ENCODE results near the gene LRIF1. TPM values are rescaled to one million over a fixed set of nuclear protein-coding genes. Genes with fewer than 3 reads are reported as not detected.
A peak's percentile ranks its signal among the peaks of the same experiment; 100 is the strongest.
"Not testable (repeated sequence)": the region's sequence is repeated elsewhere in the genome, so short reads cannot be mapped to it uniquely, and the experiment has no call there.

LRIF1 gene, protein sequence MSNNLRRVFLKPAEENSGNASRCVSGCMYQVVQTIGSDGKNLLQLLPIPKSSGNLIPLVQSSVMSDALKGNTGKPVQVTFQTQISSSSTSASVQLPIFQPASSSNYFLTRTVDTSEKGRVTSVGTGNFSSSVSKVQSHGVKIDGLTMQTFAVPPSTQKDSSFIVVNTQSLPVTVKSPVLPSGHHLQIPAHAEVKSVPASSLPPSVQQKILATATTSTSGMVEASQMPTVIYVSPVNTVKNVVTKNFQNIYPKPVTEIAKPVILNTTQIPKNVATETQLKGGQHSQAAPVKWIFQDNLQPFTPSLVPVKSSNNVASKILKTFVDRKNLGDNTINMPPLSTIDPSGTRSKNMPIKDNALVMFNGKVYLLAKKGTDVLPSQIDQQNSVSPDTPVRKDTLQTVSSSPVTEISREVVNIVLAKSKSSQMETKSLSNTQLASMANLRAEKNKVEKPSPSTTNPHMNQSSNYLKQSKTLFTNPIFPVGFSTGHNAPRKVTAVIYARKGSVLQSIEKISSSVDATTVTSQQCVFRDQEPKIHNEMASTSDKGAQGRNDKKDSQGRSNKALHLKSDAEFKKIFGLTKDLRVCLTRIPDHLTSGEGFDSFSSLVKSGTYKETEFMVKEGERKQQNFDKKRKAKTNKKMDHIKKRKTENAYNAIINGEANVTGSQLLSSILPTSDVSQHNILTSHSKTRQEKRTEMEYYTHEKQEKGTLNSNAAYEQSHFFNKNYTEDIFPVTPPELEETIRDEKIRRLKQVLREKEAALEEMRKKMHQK
- 27.3 and 29.7 TPM in 2 replicates for total RNA-seq (2014; rRNA removed; shearing (Covaris generic))
- 20.5 and 25.2 TPM in 2 replicates for polyA plus RNA-seq (2015; cell fraction: cytosol; rRNA removed)
- polyA plus RNA-seq (2015; cell fraction: nucleus; rRNA removed), result 18.1 and 22.7 TPM in 2 replicates

DNA sequence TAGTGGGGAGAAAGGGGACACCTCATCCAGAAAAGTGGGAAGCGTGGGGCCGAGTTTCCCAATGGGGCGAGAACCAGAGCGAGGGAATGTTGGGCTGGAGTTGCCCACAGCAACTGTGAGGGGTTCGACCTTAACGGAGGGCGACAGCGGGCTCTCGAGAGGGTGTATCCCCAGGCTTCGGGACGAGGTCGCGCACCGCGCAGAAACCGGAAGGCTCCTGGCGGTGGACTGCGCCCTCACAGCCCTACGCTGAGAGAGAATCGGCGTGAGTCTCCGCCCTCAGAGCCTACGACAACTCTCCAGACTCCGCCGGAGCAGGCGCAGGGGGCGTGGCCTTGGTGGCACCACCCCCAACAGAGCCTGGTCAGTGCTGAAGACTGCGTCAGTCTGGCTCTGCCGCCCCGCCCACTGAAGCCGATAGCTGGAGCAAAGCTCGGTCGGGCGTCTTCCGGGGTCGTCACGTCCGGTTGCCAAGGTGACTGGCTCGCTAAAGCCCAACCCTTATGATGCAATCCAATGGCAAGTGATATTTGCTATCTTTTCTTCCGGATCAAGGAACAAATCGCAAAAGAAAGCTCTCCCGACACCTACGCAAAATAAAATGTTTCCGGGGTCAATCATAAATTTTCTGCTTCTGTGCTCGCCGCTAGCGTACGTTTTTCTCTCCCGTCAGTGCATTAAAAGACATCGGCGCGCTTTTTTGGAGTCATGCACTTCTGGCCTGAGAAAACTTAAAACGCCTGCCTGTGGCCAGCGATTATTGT is at the start of gene LRIF1:
LRIF1 (minus strand) TSS at position 232 of the 764 bp plus-strand sequence. CDS start 234 bp downstream, outside the sequence.
- in situ Hi-C loops (cut with HindIII; ENCODE audit: low pct_unique_long_range_greater_than_20kb, low sequenced_read_pairs), result no loop called here
- DNase-seq (ENCODE audit: low read depth, low spot score), result peak; percentile 99

- no peak for DNase-seq (ENCODE audit: low read depth, low spot score)
- in situ Hi-C loops (cut with HindIII; ENCODE audit: low pct_unique_long_range_greater_than_20kb, low sequenced_read_pairs), result no loop called here
Observed at GRCh38 chr1:111008031-111008430, 44.3 kb upstream of the LRIF1 start.

- no peak for DNase-seq (ENCODE audit: low read depth, low spot score)
- in situ Hi-C loops (cut with HindIII; ENCODE audit: low pct_unique_long_range_greater_than_20kb, low sequenced_read_pairs), result no loop called here
Observed at GRCh38 chr1:111006556-111006955, 42.8 kb upstream of the LRIF1 start.

DNA sequence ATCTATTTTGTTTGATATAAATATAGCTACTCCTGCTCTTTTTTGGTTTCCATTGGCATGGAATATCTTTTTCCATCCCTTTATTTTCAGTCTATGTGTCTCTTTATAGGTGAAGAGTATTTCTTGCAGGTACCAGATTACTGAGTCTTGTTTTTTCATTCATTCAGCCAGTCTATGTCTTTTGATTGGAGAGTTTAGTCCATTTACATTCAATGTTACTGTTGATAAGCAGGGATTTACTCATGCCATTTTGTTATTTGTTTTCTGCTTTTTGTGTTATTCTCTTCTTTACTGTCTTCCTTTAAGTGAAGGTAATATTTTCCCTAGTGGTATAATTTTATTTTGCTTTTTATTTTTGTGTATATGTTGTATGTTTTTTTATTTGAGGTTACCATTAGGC is 35.9 kb upstream of the LRIF1 start:
- in situ Hi-C loops (cut with HindIII; ENCODE audit: low pct_unique_long_range_greater_than_20kb, low sequenced_read_pairs); DNase-seq (ENCODE audit: low read depth, low spot score): not testable (repeated sequence)

DNA sequence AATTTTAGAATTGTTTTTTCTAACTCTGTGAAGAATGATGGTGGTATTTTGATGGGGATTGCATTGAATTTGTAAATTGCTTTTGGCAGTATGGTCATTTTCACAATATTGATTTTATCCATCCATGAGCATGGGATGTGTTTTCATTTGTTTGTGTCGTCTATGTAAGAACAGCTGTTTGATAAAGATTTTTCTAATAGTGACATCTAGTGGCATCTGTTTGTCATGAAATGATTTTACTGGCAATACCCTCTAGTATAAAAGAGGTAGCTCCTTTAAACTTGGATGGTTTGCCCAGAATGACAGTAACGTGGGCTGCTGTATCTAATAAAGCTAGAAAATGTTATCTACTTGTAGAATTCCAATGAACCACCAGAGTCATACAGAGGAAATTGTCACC is 28.6 kb upstream of the LRIF1 start:
- in situ Hi-C loops (cut with HindIII; ENCODE audit: low pct_unique_long_range_greater_than_20kb, low sequenced_read_pairs), result not testable (repeated sequence)
- peak; percentile 51 for DNase-seq (ENCODE audit: low read depth, low spot score)

- in situ Hi-C loops (cut with HindIII; ENCODE audit: low pct_unique_long_range_greater_than_20kb, low sequenced_read_pairs); DNase-seq (ENCODE audit: low read depth, low spot score): not testable (repeated sequence)
Observed at GRCh38 chr1:110991295-110991694, 27.6 kb upstream of the LRIF1 start.

- in situ Hi-C loops (cut with HindIII; ENCODE audit: low pct_unique_long_range_greater_than_20kb, low sequenced_read_pairs), result no loop called here
- DNase-seq (ENCODE audit: low read depth, low spot score), result no peak
Observed at GRCh38 chr1:110990541-110990940, 26.8 kb upstream of the LRIF1 start.

DNA sequence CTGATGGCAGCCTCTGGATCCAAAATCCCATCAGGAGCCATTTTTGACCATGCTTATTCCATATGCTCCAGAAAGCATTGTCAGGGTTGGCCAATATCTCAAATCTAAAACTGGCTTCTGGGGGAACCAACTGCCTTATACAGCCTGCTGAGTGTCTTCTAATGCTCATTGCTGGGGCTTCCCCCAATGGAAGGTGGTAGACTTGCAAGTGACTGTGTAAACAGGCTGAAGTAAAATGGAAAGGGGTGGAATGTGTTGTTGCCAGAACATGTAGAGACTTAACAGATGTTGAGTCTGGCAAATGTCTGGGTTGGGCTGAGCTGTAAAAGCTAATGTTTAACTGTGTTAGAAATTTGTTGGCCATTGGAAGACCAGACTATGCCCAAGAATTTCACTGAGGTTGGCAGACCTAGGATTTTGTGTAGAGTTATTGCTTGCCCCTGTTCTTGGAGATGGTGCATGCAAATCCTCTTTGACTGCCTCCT is 22.7 kb upstream of the LRIF1 start:
- in situ Hi-C loops (cut with HindIII; ENCODE audit: low pct_unique_long_range_greater_than_20kb, low sequenced_read_pairs), result no loop called here
- DNase-seq (ENCODE audit: low read depth, low spot score), result no peak

DNA sequence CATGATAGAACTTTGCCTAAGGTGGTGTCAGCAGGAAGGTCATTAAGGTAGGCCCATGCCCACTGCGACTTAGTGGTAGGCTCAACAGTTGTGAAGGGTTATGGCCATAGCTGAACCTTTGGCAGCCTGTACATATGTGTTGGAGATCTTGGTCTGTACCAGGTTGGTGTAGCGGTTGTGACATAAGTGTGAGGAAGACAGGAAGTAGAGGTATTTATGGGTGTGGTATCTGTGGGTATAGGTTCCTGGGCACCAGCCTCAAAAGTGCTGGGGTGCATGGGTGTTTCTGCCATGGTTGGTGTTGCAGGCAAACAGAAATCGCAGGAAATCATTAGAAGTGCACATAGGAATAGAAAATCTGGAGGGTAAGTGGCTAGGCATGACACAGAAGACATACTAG is 18.6 kb upstream of the LRIF1 start:
- in situ Hi-C loops (cut with HindIII; ENCODE audit: low pct_unique_long_range_greater_than_20kb, low sequenced_read_pairs), result no loop called here

GRCh38 chr1:110979154-110979553 is 15.4 kb upstream of the LRIF1 start:
- no peak for DNase-seq (ENCODE audit: low read depth, low spot score)
- in situ Hi-C loops (cut with HindIII; ENCODE audit: low pct_unique_long_range_greater_than_20kb, low sequenced_read_pairs), result no loop called here

More for the DNA sequence above, 18.6 kb upstream of the LRIF1 start:
- no peak for DNase-seq (ENCODE audit: low read depth, low spot score)

GRCh38 chr1:110976089-110976488 is 12.4 kb upstream of the LRIF1 start:
- in situ Hi-C loops (cut with HindIII; ENCODE audit: low pct_unique_long_range_greater_than_20kb, low sequenced_read_pairs), result no loop called here
- no peak for DNase-seq (ENCODE audit: low read depth, low spot score)

GRCh38 chr1:110975265-110975664 is 11.5 kb upstream of the LRIF1 start:
- in situ Hi-C loops (cut with HindIII; ENCODE audit: low pct_unique_long_range_greater_than_20kb, low sequenced_read_pairs), result no loop called here
- DNase-seq (ENCODE audit: low read depth, low spot score), result no peak

GRCh38 chr1:110967256-110967655 is 3.5 kb upstream of the LRIF1 start:
- in situ Hi-C loops (cut with HindIII; ENCODE audit: low pct_unique_long_range_greater_than_20kb, low sequenced_read_pairs), result no loop called here
- no peak for DNase-seq (ENCODE audit: low read depth, low spot score)

DNA sequence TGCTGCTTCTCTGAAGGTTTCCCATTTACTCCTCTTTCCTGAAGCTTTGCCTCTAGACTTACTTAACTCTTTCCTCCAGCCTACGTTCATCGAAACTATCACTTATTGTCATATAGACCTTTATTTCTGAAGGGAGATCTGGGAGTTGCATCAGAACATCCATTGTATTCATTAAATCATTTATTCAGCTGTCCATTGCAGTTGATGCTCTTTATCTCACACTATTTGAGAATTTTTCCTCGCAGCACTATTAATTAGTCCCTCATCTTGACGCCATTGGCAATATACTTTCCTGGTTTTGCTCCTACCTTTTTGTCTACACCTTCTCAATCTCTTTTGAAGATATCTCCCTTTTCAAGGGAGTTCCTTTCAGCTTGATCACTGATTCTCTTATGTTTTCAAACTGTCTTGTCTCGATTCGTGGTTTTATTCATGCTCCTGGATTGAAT is 757 bp upstream of the LRIF1 start:
- in situ Hi-C loops (cut with HindIII; ENCODE audit: low pct_unique_long_range_greater_than_20kb, low sequenced_read_pairs), result no loop called here
- no peak for DNase-seq (ENCODE audit: low read depth, low spot score)

GRCh38 chr1:110962892-110963690 is 631 bp downstream of the LRIF1 start:
- peak; percentile 78 for DNase-seq (ENCODE audit: low read depth, low spot score)
- in situ Hi-C loops (cut with HindIII; ENCODE audit: low pct_unique_long_range_greater_than_20kb, low sequenced_read_pairs), result no loop called here

DNA sequence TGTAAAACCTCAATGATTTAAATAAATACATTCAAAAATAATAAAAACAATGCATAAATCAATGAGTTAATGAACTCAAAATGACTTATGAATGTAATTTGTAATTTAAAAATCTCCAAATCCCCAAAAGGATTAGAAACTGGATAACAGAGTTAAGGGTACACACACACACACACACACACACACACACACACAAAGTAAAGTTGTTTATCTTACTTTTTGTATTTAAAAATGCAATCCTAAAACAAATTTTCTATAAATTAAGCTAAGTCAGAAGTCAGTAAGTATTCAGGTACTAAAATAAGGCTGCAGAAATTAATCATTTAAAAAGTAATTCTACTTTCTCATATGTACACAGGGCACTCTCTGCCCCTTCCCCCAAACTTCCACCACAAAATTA is 1.8 kb downstream of the LRIF1 start:
- DNase-seq (ENCODE audit: low read depth, low spot score), result no peak
- in situ Hi-C loops (cut with HindIII; ENCODE audit: low pct_unique_long_range_greater_than_20kb, low sequenced_read_pairs), result no loop called here
